ENCODE results near the gene TTLL8.

DNA sequence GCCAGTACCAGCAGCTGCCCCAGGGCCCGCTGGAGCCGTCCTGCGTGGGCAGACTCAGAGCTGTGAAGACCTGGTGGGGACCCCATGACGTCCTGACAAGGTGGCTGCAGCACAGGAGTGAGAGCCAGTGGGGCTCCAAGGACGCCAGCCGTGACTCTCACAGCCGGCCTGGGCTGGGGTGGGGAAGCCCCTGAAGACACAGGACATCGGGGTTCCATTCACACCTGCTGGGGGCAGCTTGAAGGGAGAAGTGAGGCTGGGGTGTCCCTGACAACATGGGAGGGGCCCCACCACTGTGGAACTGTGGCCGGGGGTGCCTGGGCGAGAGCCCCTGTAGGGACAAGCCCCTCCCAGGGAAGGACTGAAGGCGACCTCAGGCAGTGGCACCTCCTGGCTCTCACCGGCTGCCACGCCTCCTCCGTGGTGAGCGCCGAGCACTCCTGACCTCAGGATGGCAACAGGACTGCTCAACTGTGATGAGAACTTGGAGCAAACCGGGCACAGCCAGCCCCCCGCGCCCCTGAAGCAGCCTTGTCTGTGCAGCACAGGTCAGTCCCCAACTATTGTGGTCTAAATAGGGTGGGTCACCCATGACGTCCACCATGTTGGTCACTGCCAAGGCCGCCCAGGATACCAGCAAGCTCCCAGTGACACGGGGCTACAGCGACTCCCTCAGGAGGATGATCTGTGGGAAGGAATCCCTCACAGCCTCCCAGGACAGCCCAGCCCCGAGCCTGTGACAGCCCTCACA, 22.8 kb downstream of the TTLL8 start:
- TF ChIP-seq, protein P1, sequence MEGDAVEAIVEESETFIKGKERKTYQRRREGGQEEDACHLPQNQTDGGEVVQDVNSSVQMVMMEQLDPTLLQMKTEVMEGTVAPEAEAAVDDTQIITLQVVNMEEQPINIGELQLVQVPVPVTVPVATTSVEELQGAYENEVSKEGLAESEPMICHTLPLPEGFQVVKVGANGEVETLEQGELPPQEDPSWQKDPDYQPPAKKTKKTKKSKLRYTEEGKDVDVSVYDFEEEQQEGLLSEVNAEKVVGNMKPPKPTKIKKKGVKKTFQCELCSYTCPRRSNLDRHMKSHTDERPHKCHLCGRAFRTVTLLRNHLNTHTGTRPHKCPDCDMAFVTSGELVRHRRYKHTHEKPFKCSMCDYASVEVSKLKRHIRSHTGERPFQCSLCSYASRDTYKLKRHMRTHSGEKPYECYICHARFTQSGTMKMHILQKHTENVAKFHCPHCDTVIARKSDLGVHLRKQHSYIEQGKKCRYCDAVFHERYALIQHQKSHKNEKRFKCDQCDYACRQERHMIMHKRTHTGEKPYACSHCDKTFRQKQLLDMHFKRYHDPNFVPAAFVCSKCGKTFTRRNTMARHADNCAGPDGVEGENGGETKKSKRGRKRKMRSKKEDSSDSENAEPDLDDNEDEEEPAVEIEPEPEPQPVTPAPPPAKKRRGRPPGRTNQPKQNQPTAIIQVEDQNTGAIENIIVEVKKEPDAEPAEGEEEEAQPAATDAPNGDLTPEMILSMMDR (IDR thresholded peaks at IDR 0.05) = no peak
- TF ChIP-seq POLR2A (IDR thresholded peaks at IDR 0.05) = no peak

Measured in heart left ventricle (tissue), 13 donors.